AG09309 (cell line): ENCODE results near the gene TM4SF5.

Experiments
- DNase-seq: peaks from one replicate; pipeline ENCODE4 v3.0.0-alpha.2; 2010; ENCODE audit warnings: low read depth
- H3K4me3 ChIP-seq: 2 replicates; pipeline ENCODE4 v1.5.1; 2011; ENCODE audit warnings: mild to moderate bottlenecking, low read depth, low read length, moderate library complexity; ENCODE audit not compliant: control insufficient read depth
- CTCF ChIP-seq: IDR thresholded peaks from 2 replicates; pipeline ENCODE4 v1.5.1; 2011; ENCODE audit warnings: mild to moderate bottlenecking, low read depth, low read length, inconsistent platforms; ENCODE audit not compliant: insufficient read depth, control insufficient read depth; ENCODE audit errors: missing control alignments

Gene TM4SF5

GRCh38 chr17:4771519-4772234, at the start of gene TM4SF5:
TSS of gene TM4SF5 (plus strand) at chr17:4771886. CDS start at chr17:4771923, 37 bp downstream.
- no peak for DNase-seq
- H3K4me3 ChIP-seq, result no peak within 1 kb of the TSS
- no peak for TF ChIP-seq CTCF

- no peak for DNase-seq
- no peak for TF ChIP-seq CTCF
- H3K4me3 ChIP-seq, result no peak overlapping the region
Observed at GRCh38 chr17:4722678-4723240, 48.9 kb upstream of the TM4SF5 start.

- H3K4me3 ChIP-seq, result no peak overlapping the region
- TF ChIP-seq CTCF, result no peak
- DNase-seq, result no peak
Observed at GRCh38 chr17:4724650-4725049, 47.0 kb upstream of the TM4SF5 start.

GRCh38 chr17:4725646-4726310, 45.9 kb upstream of the TM4SF5 start:
- H3K4me3 ChIP-seq, result no peak overlapping the region
- TF ChIP-seq CTCF, result no peak
- no peak for DNase-seq

GRCh38 chr17:4728124-4728523, 43.6 kb upstream of the TM4SF5 start:
- no peak for TF ChIP-seq CTCF
- no peak for DNase-seq
- no peak overlapping the region for H3K4me3 ChIP-seq

GRCh38 chr17:4733073-4733531, 38.6 kb upstream of the TM4SF5 start:
- DNase-seq, result no peak
- TF ChIP-seq CTCF, result no peak
- no peak overlapping the region for H3K4me3 ChIP-seq
